ENCODE results near the gene UQCR10.

UQCR10 gene

DNA sequence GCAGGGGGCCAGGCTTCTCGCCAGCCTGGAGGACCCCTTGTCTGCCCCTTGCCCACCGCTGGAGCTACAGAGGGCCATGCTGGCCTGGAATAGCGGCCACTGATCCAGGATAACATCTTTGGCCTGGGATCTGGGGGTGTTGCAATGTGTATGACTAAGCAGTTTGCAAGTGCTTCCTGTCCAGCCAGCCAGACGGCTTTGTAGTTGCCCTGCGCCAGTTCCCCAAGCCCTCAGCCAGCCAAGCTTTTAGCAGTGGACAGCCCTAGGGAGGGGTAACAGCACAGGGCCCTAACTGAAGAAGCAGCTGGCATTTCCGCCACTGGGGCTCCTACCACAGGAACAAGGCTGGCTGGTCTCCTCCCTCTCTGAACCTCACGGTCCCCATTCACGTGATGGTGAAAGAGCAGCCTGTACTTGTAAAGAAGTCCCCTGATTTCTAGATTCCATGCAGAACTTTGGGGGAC is 32.1 kb downstream of the UQCR10 start:
- FAIRE-seq, result no peak

DNA sequence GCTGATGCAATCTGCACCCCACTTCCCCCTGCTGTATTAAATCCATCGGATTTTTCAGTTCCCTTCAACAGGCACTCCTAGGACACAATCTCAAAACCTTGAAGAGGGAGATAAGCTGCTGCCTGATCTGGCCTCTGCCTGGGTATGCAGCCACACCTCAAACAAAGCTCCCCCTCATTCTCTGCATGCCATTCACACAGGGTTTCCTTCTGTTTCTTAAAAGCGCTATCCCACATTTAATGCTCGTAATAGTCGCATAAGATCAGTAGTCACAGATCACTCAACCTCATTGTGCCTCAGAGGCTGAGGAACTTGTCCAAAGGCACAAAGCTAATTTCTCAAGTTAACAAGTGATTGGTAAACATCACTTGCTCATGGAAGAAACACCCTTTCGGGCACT is 34.0 kb downstream of the UQCR10 start:
- FAIRE-seq, result no peak

DNA sequence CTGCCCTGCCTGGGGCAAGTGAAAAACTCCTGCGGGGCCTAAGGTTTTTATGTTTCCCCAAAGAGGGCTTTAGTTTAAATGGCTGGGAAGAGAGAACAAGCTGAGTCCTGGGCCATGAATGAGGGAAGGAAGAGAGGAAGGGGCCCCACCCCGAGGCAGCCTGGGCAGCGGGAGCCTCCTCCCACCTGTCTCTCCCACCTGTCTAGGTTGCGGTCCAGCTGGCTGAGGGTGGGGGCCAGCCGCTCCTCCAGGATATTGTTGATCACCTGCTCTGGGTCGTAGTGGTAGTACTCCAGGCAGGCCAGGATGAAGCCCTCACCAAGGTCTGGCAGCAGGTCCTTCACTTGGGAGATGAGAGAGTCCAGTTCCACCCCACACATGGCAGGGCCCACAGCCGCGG is 34.6 kb downstream of the UQCR10 start:
- no peak for FAIRE-seq

DNA sequence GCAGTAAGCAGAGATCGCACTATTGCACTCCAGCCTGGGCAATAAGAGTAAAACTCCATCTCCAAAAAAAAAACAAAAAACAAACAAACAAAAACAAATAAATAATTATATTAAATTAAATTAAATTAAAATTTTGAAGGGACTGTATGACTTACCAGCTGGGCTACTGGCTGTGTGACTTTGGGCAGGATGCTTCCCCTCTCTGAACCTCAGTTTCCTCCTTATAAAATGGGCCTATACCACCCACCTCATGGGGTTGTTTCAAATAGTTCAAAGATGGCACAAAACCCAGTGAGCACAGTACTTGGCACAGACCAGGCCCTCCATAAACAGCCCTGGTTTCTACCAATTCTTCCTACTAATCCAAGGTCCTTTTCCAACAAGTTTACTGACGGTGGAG is 36.0 kb downstream of the UQCR10 start:
- FAIRE-seq, result no peak

DNA sequence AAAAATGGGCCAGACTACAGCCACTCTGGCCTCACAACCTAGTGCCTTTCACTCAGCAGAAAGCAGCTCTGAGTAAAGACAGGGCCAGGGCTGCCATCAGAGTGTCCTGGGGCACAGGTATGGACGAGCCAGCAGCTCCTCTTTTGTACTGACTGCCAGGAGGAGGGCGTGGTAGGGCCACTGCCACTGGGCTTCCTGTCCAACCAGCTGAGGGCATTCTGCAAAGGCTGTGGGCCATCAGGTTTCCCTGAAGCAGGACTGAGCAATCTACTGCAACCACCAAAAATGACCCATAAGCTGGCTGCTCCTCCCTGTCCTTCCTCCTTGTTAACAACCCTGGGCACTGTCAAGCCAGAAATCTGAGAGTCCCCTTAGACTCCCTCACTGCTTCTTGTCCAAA is 37.8 kb downstream of the UQCR10 start:
- FAIRE-seq, result no peak

DNA sequence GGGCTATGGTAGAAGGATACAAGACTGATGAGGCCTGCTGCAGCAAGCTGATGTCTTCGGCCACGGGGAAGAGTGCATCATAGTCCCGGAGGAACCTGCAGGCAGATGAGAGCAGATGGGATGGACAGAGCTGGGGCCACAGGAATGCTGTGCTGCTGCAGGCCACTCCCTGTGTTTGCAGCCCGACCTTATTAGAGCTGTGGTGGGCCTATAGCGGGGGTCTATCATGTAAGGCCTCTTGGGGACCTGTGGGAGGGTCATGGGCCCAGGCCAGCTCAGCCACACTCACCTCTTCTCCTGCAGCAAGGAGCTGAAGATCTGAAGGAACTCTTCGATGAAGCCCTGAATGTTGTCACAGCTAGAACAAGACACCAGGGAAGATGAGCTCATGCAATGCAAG is 39.0 kb downstream of the UQCR10 start:
- FAIRE-seq, result no peak

DNA sequence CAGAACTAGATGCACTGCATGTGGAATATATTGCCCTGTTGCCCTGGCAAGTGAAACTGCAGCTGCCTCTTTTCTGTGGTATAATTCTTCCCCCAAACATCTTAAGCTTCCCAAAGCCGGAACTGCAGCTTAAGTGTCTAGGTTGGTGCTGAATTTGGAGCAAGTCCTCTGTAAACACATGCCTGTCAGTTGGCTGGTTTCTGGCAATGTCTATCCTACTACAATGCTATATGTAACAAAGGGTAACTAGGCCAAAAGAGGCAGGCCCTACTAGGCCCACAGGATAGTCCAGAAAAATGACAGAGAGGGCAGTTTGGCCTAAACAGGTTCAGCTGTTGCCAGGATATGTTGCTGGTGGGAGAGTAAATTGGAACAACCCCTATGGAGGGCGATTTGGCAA is 43.0 kb downstream of the UQCR10 start:
- no peak for FAIRE-seq

DNA sequence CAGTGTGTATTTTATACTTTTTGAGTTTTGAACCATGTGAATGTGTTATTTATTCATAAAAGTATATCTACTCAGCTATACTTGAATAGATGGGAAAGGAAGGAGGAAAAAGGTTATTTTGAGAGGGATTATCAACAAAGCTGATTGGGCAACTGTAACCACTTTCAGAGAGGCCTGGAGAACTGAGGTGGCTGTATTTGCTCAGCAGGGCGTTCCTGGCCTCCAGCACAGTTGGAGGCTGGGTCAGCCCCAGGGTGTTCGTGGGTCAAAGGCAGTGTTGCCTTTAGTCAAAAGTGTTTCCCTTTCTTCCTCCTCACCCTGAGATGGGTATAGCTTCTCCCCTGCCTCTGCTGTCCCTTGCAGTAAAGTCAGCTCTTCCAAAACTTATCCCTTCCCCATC is 44.2 kb downstream of the UQCR10 start:
- FAIRE-seq, result no peak

DNA sequence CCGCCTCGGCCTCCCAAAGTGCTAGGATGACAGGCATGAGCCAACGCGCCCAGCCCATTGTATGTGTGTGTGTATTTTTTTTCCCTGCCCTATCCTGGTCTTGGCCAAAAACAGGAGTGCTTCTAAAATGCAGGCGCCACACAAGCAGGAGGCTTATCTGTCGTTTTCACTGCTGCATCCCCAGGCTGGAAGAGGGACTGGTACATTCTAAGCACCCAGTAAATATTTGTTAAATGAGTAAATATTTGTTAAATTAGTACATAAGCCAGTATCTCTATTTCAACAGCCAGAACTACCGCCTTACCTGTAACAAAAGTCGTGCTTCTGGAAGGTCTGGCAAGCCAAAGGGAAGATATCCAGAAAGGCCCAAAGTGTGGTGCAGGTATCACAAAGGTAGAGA is 46.0 kb downstream of the UQCR10 start:
- FAIRE-seq, result no peak

DNA sequence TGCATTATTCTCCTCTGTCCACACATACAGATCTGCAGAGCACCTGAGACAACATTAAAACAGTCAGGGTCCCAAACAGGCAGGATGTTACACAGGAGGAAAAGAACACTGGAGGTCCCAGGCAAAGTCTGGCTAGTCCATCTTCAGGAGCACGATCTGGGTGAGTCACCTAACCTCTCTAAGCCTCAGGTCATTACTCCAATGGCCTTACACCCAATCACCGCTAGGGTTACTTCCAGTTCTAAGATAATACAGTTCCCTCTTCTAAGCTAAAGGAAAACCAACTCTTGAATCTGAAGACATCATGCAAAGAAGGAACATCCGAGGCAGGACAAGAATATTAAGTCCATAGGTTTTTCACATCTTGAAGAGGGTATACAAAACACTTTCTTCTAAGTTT is 46.4 kb downstream of the UQCR10 start:
- FAIRE-seq, result no peak

DNA sequence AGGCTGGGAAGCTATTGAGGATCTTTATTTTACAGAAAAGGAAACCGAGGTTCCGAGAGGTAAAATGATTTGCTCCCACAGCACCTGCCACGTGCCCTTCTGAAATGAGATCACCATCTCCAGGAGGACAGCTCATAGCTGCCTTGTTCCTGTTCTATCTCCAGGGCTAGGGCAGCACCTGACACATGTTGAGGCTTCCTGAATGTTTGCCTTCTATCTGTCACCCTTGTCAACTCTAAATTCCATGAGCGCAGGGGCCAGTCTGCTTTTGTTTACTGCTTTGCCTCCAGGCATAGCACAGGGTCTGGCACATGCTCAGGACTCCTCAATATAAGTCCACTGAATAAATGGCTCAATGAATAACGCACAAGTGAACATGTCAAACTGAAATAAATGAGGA is 46.8 kb downstream of the UQCR10 start:
- no peak for FAIRE-seq

DNA sequence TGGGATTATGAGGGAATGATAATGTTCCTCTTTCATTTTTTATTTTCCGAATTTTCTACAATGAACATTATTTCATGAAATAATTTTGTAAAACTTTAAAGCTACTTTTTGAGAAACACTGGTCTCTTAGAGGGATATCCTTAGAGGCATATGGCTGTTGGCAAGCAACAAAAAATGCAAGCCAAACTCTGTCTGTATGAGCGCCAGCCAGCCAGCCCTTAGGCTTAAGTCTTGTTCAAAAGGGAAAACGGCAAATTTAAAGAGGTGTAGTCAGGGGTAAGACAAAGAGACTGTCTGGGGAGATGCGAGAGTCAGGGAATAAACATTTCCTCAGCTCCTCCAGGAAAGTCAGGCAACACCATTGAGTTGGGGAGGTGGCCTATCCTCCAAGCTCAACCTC is 48.4 kb downstream of the UQCR10 start:
- no peak for FAIRE-seq

DNA sequence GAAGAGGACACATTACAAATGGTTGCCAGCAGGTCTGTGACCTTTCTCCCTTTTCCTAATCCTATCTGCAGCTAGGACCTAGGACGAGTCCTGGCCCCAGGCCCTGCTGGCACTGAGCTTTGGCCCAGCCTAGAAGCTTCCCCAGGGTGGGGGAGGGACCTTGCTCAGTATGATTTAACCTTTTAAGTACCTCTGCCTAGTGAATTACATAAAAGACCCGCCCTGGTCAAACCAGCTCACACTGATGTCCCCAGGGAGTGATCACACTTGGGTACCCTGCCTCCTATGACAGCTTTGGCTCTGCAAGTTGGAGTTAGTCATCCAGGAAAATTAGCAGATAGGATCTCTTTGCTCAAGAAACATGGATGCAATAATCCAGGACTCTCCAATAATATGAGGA is 49.0 kb downstream of the UQCR10 start:
- FAIRE-seq, result no peak

DNA sequence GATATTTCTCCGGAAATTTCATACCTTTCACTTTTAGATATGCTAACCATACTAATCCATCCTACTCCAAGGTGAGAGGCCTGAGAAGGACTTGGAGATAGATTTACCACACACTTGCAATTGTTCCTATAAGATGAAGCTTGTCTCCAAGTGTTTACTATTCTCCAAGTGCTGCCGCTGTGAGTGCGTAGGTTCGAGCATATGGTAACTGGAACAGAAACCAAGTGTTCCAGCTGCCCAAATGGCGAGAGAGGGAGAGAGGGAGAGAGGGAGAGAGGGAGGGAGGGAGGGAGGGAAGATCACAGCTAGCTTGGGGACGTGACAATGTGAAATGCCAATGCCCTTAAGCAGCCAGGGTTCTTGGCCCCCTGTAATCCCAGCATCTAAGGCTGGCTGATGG is 49.4 kb downstream of the UQCR10 start:
- no peak for FAIRE-seq

DNA sequence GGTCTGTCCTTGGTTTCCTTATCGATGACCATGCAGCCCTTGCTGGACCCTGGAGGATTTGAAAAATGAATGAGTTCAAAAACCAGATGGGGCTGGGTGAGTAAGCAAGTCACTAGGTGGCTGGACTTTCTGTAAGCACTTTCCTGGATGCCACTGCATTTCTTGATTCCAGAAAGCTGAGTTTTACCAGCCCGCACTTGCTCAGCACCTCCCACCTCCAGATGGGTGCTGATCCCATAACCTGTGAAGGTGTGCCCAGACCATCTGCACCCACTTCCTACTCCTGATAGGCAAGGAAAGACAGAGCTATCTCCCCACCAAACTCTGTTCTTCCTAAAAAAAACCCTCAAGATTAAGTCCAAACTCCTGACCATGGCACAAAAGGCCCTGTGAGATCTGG is 49.8 kb downstream of the UQCR10 start:
- FAIRE-seq, result no peak

DNA sequence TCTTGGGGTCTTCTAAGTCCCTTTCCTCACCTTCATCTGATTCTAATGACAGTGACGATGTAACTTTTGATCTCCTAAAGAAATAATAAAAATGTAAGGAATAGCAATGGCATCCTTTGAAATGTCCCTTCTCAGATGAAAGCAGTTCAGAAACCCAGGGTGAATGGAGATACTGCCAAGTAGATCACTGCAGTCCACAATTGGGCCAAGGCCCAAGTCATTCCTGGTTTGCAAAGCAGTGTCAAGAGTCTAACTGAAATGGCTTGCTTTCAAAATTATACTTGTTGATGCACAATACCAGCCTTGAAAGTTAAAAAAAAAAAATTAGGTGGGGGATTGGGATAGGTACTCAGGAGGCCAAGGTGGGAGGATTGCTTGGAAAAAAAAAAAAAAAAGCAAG is 50.6 kb downstream of the UQCR10 start:
- FAIRE-seq, result no peak

DNA sequence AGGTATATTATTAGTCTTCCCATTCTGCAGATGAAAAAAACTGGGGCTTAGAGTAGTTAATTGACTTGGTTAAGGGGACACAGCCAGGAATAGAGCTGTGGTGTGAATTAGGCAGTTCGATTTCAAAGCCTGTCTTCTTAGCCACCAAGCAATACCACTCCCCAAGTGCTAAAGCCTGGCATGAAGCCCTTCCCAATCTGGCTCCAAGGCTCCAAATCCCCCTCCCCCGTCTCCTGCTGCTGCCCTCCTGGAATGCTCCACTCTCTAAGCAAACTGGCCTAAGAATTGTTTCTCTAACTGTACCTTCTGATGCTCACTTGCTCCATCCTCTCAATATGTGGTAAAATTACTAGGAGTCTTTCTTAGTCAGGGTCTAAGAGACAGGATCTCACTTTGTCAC is 52.3 kb downstream of the UQCR10 start:
- FAIRE-seq, result no peak

Measured in endometrium (tissue), 2 donors.